PC-3 (cell line): ENCODE measurements around the gene B2M. TPM values are rescaled to one million over a fixed set of nuclear protein-coding genes. Genes with fewer than 3 reads are reported as not detected.

ENCODE experiments used
- ATAC-seq: fragments of 200-7000 bp; cut with Tn5 transposase; 2 replicates; pipeline ENCODE4 v1.9.1; 2020; ENCODE audit warnings: mild to moderate bottlenecking, moderate library complexity
- BruUV-seq: library from RNA; stranded (reverse); fragments of 400-500 nt; replicated peaks from 2 replicates; lab custom pipeline; 2021; lab: Mats Ljungman, UMichigan
- CTCF ChIA-PET: fragments of 300-600 bp; sonication (Branson Sonifier 250); formaldehyde crosslinking; loops from one replicate; lab custom pipeline; 2022; ENCODE audit warnings: antibody characterized with exemption; lab: Charles Lee
- POLR2A ChIA-PET: fragments of 300-600 bp; sonication (Branson Sonifier 250); formaldehyde crosslinking; loops from one replicate; lab custom pipeline; 2022; ENCODE audit warnings: antibody characterized with exemption; ENCODE audit not compliant: unreplicated experiment; lab: Charles Lee
- DNase-seq: peaks from one replicate; pipeline ENCODE4 v3.0.0-alpha.2; 2015
- H2AFZ ChIP-seq: fragments of 300-600 bp; sonication (generic); 2 replicates; pipeline ENCODE4 v1.6.0; 2016; ENCODE audit warnings: antibody characterized with exemption, low read length
- H3F3A ChIP-seq: fragments of 300-600 bp; sonication (generic); one replicate; pipeline ENCODE4 v1.6.0; 2017; ENCODE audit warnings: antibody characterized with exemption, low read length, control low read depth, mild to moderate bottlenecking; ENCODE audit not compliant: unreplicated experiment
- H3K27ac ChIP-seq: fragments of 300-600 bp; sonication (generic); 2 replicates; pipeline ENCODE4 v1.5.1; 2016; ENCODE audit warnings: mild to moderate bottlenecking, low read length
- H3K27me3 ChIP-seq: fragments of 300-600 bp; sonication (generic); 2 replicates; pipeline ENCODE4 v1.6.1; 2016; ENCODE audit warnings: low read length, mixed read lengths
- H3K36me3 ChIP-seq: fragments of 300-600 bp; sonication (generic); 2 replicates; pipeline ENCODE4 v1.6.1; 2016; ENCODE audit warnings: low read depth, mixed run types, low read length, mixed read lengths
- H3K4me1 ChIP-seq: fragments of 300-600 bp; sonication (generic); 2 replicates; pipeline ENCODE4 v1.5.1; 2016; ENCODE audit warnings: low read length; ENCODE audit not compliant: insufficient read depth
- H3K4me2 ChIP-seq: fragments of 300-600 bp; sonication (generic); 2 replicates; pipeline ENCODE4 v1.6.0; 2016; ENCODE audit warnings: low read length
- H3K4me3 ChIP-seq: fragments of 300-600 bp; sonication (generic); 2 replicates; pipeline ENCODE4 v1.5.1; 2016; ENCODE audit warnings: mild to moderate bottlenecking, low read length, mixed read lengths
- H3K79me2 ChIP-seq: fragments of 300-600 bp; sonication (generic); 2 replicates; pipeline ENCODE4 v1.6.1; 2017; ENCODE audit warnings: low read length, mixed read lengths
- H3K9ac ChIP-seq: fragments of 300-600 bp; sonication (generic); 2 replicates; pipeline ENCODE4 v1.6.0; 2016; ENCODE audit warnings: mild to moderate bottlenecking, low read length
- H3K9me2 ChIP-seq: fragments of 300-600 bp; sonication (generic); replicated peaks from 2 replicates; pipeline ENCODE4 v1.6.1; 2016; ENCODE audit warnings: mixed run types, low read length, mixed read lengths
- H3K9me3 ChIP-seq: fragments of 300-600 bp; sonication (generic); 2 replicates; pipeline ENCODE4 v1.6.1; 2016; ENCODE audit warnings: low read length, mixed read lengths
- H4K20me1 ChIP-seq: fragments of 300-600 bp; sonication (generic); 2 replicates; pipeline ENCODE4 v1.6.1; 2016; ENCODE audit warnings: low read length, mixed read lengths
- EZH2 ChIP-seq: fragments of 300-600 bp; sonication (generic); IDR thresholded peaks from one replicate; pipeline ENCODE4 v1.6.1; 2017; ENCODE audit warnings: antibody characterized with exemption, mild to moderate bottlenecking, low read length; ENCODE audit not compliant: unreplicated experiment
- EZH2phosphoT487 ChIP-seq: fragments of 300-600 bp; sonication (generic); IDR thresholded peaks from 2 replicates; pipeline ENCODE4 v1.6.1; 2018; ENCODE audit warnings: mild to moderate bottlenecking, antibody characterized with exemption, low read length, borderline replicate concordance
- intact Hi-C: fragments of 100-400 bp; cut with micrococcal nuclease; formaldehyde crosslinking; loops from 2 replicates; pipeline ENCODE4 v1.9.0; 2023
- total RNA-seq: library from RNA; depleted of rRNA; stranded (reverse); fragments of >200 nt; gene quantifications from 2 replicates; pipeline ENCODE4 v1.2.3, GENCODE V29; 2014
- TF ChIP-seq, protein P1 (sequence below): fragments of 300-600 bp; sonication (generic); conservative IDR thresholded peaks from 2 replicates; pipeline ENCODE4 v1.5.1; 2017; ENCODE audit warnings: antibody characterized with exemption, low read depth, mild to moderate bottlenecking, low read length

Gene B2M
- total RNA-seq, 1 experiment from 2014 or later: 608 TPM

DNA sequence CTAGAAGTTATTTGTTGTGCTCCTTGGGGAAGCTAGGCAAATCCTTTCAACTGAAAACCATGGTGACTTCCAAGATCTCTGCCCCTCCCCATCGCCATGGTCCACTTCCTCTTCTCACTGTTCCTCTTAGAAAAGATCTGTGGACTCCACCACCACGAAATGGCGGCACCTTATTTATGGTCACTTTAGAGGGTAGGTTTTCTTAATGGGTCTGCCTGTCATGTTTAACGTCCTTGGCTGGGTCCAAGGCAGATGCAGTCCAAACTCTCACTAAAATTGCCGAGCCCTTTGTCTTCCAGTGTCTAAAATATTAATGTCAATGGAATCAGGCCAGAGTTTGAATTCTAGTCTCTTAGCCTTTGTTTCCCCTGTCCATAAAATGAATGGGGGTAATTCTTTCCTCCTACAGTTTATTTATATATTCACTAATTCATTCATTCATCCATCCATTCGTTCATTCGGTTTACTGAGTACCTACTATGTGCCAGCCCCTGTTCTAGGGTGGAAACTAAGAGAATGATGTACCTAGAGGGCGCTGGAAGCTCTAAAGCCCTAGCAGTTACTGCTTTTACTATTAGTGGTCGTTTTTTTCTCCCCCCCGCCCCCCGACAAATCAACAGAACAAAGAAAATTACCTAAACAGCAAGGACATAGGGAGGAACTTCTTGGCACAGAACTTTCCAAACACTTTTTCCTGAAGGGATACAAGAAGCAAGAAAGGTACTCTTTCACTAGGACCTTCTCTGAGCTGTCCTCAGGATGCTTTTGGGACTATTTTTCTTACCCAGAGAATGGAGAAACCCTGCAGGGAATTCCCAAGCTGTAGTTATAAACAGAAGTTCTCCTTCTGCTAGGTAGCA, 851 bp upstream of the B2M start:
- DNase-seq (peak; percentile 18), ATAC-seq (no peak)
- Histone ChIP-seq H3K27ac (peak overlapping the region; percentile 41), H3K36me3 (peaks cover 3% of the 10 kb centered on the region), H3K9me3 (no peaks in the 10 kb centered on the region), H3K4me3 (peak overlapping the region; percentile 76), H3K79me2 (peaks cover 37% of the 10 kb centered on the region), H3F3A (no peaks in the 10 kb centered on the region), H3K27me3 (no peaks in the 10 kb centered on the region), H3K4me2 (peak overlapping the region; percentile 90), H4K20me1 (peaks cover 6% of the 10 kb centered on the region; the same call in 1 of the 2 replicates), H2AFZ (peak overlapping the region; percentile 91), H3K9ac (peak overlapping the region; percentile 85), H3K4me1 (peaks cover 21% of the 10 kb centered on the region), H3K9me2 (no peaks in the 10 kb centered on the region)
- CTCF ChIA-PET: interaction anchor here (0.6 to 1.5 kb wide), 4 partner anchors 16 to 46 kb away, joined by 3 to 8 read pairs (median 4); no protein-coding TSS in a partner anchor
- POLR2A ChIA-PET: interaction anchor here (0.6 to 3.5 kb wide), 4 partner anchors 18 to 607 kb away, joined by 3 to 28 read pairs (median 4); partner anchors contain the start of gene SPG11
- TSS peak; percentile 67 for BruUV-seq
- intact Hi-C loops: loop anchor here (1.0 kb wide), 1 partner anchor 47 kb away; the partner anchor contains the start of gene SPG11
- TF ChIP-seq, protein P1, sequence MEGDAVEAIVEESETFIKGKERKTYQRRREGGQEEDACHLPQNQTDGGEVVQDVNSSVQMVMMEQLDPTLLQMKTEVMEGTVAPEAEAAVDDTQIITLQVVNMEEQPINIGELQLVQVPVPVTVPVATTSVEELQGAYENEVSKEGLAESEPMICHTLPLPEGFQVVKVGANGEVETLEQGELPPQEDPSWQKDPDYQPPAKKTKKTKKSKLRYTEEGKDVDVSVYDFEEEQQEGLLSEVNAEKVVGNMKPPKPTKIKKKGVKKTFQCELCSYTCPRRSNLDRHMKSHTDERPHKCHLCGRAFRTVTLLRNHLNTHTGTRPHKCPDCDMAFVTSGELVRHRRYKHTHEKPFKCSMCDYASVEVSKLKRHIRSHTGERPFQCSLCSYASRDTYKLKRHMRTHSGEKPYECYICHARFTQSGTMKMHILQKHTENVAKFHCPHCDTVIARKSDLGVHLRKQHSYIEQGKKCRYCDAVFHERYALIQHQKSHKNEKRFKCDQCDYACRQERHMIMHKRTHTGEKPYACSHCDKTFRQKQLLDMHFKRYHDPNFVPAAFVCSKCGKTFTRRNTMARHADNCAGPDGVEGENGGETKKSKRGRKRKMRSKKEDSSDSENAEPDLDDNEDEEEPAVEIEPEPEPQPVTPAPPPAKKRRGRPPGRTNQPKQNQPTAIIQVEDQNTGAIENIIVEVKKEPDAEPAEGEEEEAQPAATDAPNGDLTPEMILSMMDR: peak; percentile 69
- TF ChIP-seq EZH2: no peak

DNA sequence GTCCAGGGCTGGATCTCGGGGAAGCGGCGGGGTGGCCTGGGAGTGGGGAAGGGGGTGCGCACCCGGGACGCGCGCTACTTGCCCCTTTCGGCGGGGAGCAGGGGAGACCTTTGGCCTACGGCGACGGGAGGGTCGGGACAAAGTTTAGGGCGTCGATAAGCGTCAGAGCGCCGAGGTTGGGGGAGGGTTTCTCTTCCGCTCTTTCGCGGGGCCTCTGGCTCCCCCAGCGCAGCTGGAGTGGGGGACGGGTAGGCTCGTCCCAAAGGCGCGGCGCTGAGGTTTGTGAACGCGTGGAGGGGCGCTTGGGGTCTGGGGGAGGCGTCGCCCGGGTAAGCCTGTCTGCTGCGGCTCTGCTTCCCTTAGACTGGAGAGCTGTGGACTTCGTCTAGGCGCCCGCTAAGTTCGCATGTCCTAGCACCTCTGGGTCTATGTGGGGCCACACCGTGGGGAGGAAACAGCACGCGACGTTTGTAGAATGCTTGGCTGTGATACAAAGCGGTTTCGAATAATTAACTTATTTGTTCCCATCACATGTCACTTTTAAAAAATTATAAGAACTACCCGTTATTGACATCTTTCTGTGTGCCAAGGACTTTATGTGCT, 527 bp downstream of the B2M start:
- H2AFZ ChIP-seq: peak overlapping the region; percentile 7; the same call in 1 of the 2 replicates
- CTCF ChIA-PET: interaction anchor here (0.9 to 1.5 kb wide), 4 partner anchors 15 to 48 kb away, joined by 3 to 8 read pairs (median 4); no protein-coding TSS in a partner anchor
- no peaks in the 10 kb centered on the region for H3K27me3 ChIP-seq
- peak overlapping the region; percentile 44 for H3K27ac ChIP-seq
- DNase-seq: peak; percentile 8
- TSS peak; percentile 57 for BruUV-seq
- peaks cover 17% of the 10 kb centered on the region for H3K4me1 ChIP-seq
- peak; percentile 35 for ATAC-seq
- no peaks in the 10 kb centered on the region for H3K9me3 ChIP-seq
- H3K36me3 ChIP-seq: peaks cover 17% of the 10 kb centered on the region
- no peaks in the 10 kb centered on the region for H3K9me2 ChIP-seq
- H3K79me2 ChIP-seq: peaks cover 37% of the 10 kb centered on the region
- POLR2A ChIA-PET: interaction anchor here (0.6 to 3.5 kb wide), 3 partner anchors 17 to 188 kb away, joined by 3 to 28 read pairs (median 3); partner anchors contain the start of gene SPG11
- TF ChIP-seq, protein P1: no peak
- TF ChIP-seq EZH2 (no peak), EZH2phosphoT487 (no peak)
- H3K4me2 ChIP-seq: peak overlapping the region; percentile 90
- H3F3A ChIP-seq: no peaks in the 10 kb centered on the region
- H4K20me1 ChIP-seq: peaks cover 6% of the 10 kb centered on the region; the same call in 1 of the 2 replicates
- peak overlapping the region; percentile 76 for H3K4me3 ChIP-seq
- intact Hi-C loops: loop anchor here (1.0 kb wide), 1 partner anchor 49 kb away; the partner anchor contains the start of gene SPG11
- H3K9ac ChIP-seq: peak overlapping the region; percentile 85
